Omental fat pad (tissue), 4 donors: ENCODE measurements around the gene MRS2. TPM values are rescaled to one million over a fixed set of nuclear protein-coding genes. Genes with fewer than 3 reads are reported as not detected.

Experiments
- ATAC-seq: fragments of 150-250 bp; one replicate; pipeline ENCODE4 v1.9.1; 2016; ENCODE audit warnings: mild to moderate bottlenecking, moderate library complexity; ENCODE audit not compliant: low FRiP score
- DNase-seq: peaks from one replicate; pipeline ENCODE4 v3.0.0-alpha.2; 2019; ENCODE audit warnings: low spot score
- CTCF ChIP-seq, 3 donors: fragments of 450-650 bp; IDR thresholded peaks; one replicate each; pipeline ENCODE4 v1.5.1; 2016 to 2017; ENCODE audit warnings: antibody characterized with exemption in 3 of 3, mild to moderate bottlenecking in 3 of 3, moderate library complexity in 2 of 3
- small RNA-seq: library from RNA; depleted of rRNA; stranded (forward); fragments of <200 nt; gene quantifications from one replicate; pipeline ENCODE3, GENCODE V24; 2016
- total RNA-seq, 4 donors: library from RNA; depleted of rRNA; stranded (reverse); fragments of >200 nt; gene quantifications; one replicate each; pipeline ENCODE4 v1.1.0, GENCODE V29; 2016

MRS2 gene
- total RNA-seq, 4 donors from 2014 or later, result 22.8 to 27.5 (median 24.8) TPM

GRCh38 chr6:24472181-24472580, 69.4 kb downstream of the MRS2 start:
- TF ChIP-seq CTCF (IDR thresholded peaks at IDR 0.05), result no peak
- DNase-seq, result no peak
- ATAC-seq, result no peak

Small RNA genes within 50 kb of the gene (small RNA-seq; reads per million reads assigned to genes)
- gene RNU6-391P, result not detected

Other genes starting within 250 kb of the MRS2 start
- gene DCDC2, start 44.9 kb upstream of the MRS2 start, total RNA-seq, result under 1 TPM in 1 of 4 donors, not detected in 3; 0.09 TPM
- gene GPLD1, start 86.6 kb downstream of the MRS2 start, total RNA-seq, result 1 to 10 TPM; 3.6 to 9.7 (median 5.5) TPM
- gene ALDH5A1, start 92.0 kb downstream of the MRS2 start, total RNA-seq, result 1 to 10 TPM; 3.8 to 6.1 (median 4.9) TPM
- gene KIAA0319, start 243.3 kb downstream of the MRS2 start, total RNA-seq, result under 1 TPM; 0.09 to 0.16 (median 0.12) TPM